Duodenal mucosa (tissue), 2 donors: ENCODE measurements around the gene LIMCH1.

Source experiments
- H3K27ac ChIP-seq: one replicate; pipeline ENCODE4 v1.7.0; 2013; ENCODE audit warnings: low read depth, low read length
- H3K27me3 ChIP-seq, 2 donors: one replicate each; pipeline ENCODE4 v1.7.0; 2013; ENCODE audit warnings: low read length in 2 of 2, control low read depth in 1 of 2; ENCODE audit not compliant: insufficient read depth in 2 of 2, control insufficient read depth in 1 of 2
- H3K36me3 ChIP-seq, 2 donors: one replicate each; pipeline ENCODE4 v1.7.0; 2013; ENCODE audit warnings: low read length in 2 of 2, control low read depth in 1 of 2; ENCODE audit not compliant: insufficient read depth in 2 of 2, control insufficient read depth in 1 of 2
- H3K4me1 ChIP-seq, 2 donors: one replicate each; pipeline ENCODE4 v1.7.0; 2013; ENCODE audit warnings: low read length in 2 of 2, control low read depth in 1 of 2; ENCODE audit not compliant: insufficient read depth in 2 of 2, control insufficient read depth in 1 of 2
- H3K4me3 ChIP-seq, 2 donors: one replicate each; pipeline ENCODE4 v1.7.0; 2013; ENCODE audit warnings: low read length in 2 of 2, low read depth in 1 of 2
- H3K9ac ChIP-seq, 2 donors: one replicate each; pipeline ENCODE4 v1.7.0; 2013; ENCODE audit warnings: low read length in 2 of 2, low read depth in 1 of 2
- H3K9me3 ChIP-seq, 2 donors: one replicate each; pipeline ENCODE4 v1.7.0; 2013; ENCODE audit warnings: low read length in 2 of 2, control low read depth in 1 of 2; ENCODE audit not compliant: control insufficient read depth in 1 of 2

LIMCH1 gene

GRCh38 chr4:41540687-41541086, 2.7 kb downstream of the LIMCH1 start:
- no peaks in the 10 kb centered on the region for H3K9me3 ChIP-seq
- no peak overlapping the region for H3K9ac ChIP-seq
- no peaks in the 10 kb centered on the region for H3K4me1 ChIP-seq
- H3K36me3 ChIP-seq, result no peaks in the 10 kb centered on the region
- peaks cover 0 to 5% of the 10 kb centered on the region in 2 donors for H3K27me3 ChIP-seq
- no peak overlapping the region for H3K4me3 ChIP-seq
- no peak overlapping the region for H3K27ac ChIP-seq

- H3K4me3 ChIP-seq, result no peak overlapping the region
- H3K27me3 ChIP-seq, result peaks cover 0 to 5% of the 10 kb centered on the region in 2 donors
- no peak overlapping the region for H3K9ac ChIP-seq
- no peak overlapping the region for H3K27ac ChIP-seq
- H3K4me1 ChIP-seq, result no peaks in the 10 kb centered on the region
- no peaks in the 10 kb centered on the region for H3K36me3 ChIP-seq
- no peaks in the 10 kb centered on the region for H3K9me3 ChIP-seq
These were observed 3.7 kb downstream of the LIMCH1 start for GRCh38 chr4:41541687-41542094.

GRCh38 chr4:41542526-41543275, 4.7 kb downstream of the LIMCH1 start:
- Histone ChIP-seq H3K27ac (no peak overlapping the region), H3K9me3 (no peaks in the 10 kb centered on the region), H3K4me3 (no peak overlapping the region), H3K4me1 (no peaks in the 10 kb centered on the region), H3K27me3 (peaks cover 0 to 4% of the 10 kb centered on the region in 2 donors), H3K9ac (no peak overlapping the region), H3K36me3 (no peaks in the 10 kb centered on the region)

GRCh38 chr4:41545238-41545637, 7.3 kb downstream of the LIMCH1 start:
- no peaks in the 10 kb centered on the region for H3K4me1 ChIP-seq
- H3K27ac ChIP-seq, result no peak overlapping the region
- no peak overlapping the region for H3K9ac ChIP-seq
- H3K27me3 ChIP-seq, result no peaks in the 10 kb centered on the region
- no peak overlapping the region for H3K4me3 ChIP-seq
- no peaks in the 10 kb centered on the region for H3K36me3 ChIP-seq
- H3K9me3 ChIP-seq, result no peaks in the 10 kb centered on the region

GRCh38 chr4:41546638-41547037, 8.7 kb downstream of the LIMCH1 start:
- Histone ChIP-seq H3K9ac (no peak overlapping the region), H3K4me1 (no peaks in the 10 kb centered on the region), H3K36me3 (no peaks in the 10 kb centered on the region), H3K4me3 (no peak overlapping the region), H3K27ac (no peak overlapping the region), H3K9me3 (no peaks in the 10 kb centered on the region), H3K27me3 (no peaks in the 10 kb centered on the region)

GRCh38 chr4:41548305-41548880, 10.4 kb downstream of the LIMCH1 start:
- no peaks in the 10 kb centered on the region for H3K27me3 ChIP-seq
- H3K36me3 ChIP-seq, result no peaks in the 10 kb centered on the region
- H3K9me3 ChIP-seq, result no peaks in the 10 kb centered on the region
- H3K27ac ChIP-seq, result no peak overlapping the region
- no peak overlapping the region for H3K4me3 ChIP-seq
- H3K9ac ChIP-seq, result no peak overlapping the region
- H3K4me1 ChIP-seq, result no peaks in the 10 kb centered on the region

GRCh38 chr4:41549478-41549877, 11.5 kb downstream of the LIMCH1 start:
- Histone ChIP-seq H3K9ac (no peak overlapping the region), H3K4me3 (no peak overlapping the region), H3K36me3 (no peaks in the 10 kb centered on the region), H3K4me1 (no peaks in the 10 kb centered on the region), H3K27me3 (no peaks in the 10 kb centered on the region), H3K27ac (no peak overlapping the region), H3K9me3 (no peaks in the 10 kb centered on the region)

- Histone ChIP-seq H3K4me3 (no peak overlapping the region), H3K36me3 (no peaks in the 10 kb centered on the region), H3K4me1 (no peaks in the 10 kb centered on the region), H3K27me3 (no peaks in the 10 kb centered on the region), H3K9me3 (no peaks in the 10 kb centered on the region), H3K9ac (no peak overlapping the region), H3K27ac (no peak overlapping the region)
These were observed 12.4 kb downstream of the LIMCH1 start for GRCh38 chr4:41550308-41550707.

- no peaks in the 10 kb centered on the region for H3K27me3 ChIP-seq
- no peak overlapping the region for H3K9ac ChIP-seq
- H3K27ac ChIP-seq, result no peak overlapping the region
- H3K36me3 ChIP-seq, result no peaks in the 10 kb centered on the region
- no peak overlapping the region for H3K4me3 ChIP-seq
- H3K9me3 ChIP-seq, result no peaks in the 10 kb centered on the region
- no peaks in the 10 kb centered on the region for H3K4me1 ChIP-seq
These were observed 13.6 kb downstream of the LIMCH1 start for GRCh38 chr4:41551536-41551935.

GRCh38 chr4:41554905-41555304, 16.9 kb downstream of the LIMCH1 start:
- no peaks in the 10 kb centered on the region for H3K36me3 ChIP-seq
- H3K9me3 ChIP-seq, result no peaks in the 10 kb centered on the region
- H3K4me1 ChIP-seq, result no peaks in the 10 kb centered on the region
- no peaks in the 10 kb centered on the region for H3K27me3 ChIP-seq
- no peak overlapping the region for H3K27ac ChIP-seq
- no peak overlapping the region for H3K9ac ChIP-seq
- no peak overlapping the region for H3K4me3 ChIP-seq
